Prostate gland (tissue), 2 donors: ENCODE results near the gene SERPINB7. TPM values are rescaled to one million over a fixed set of nuclear protein-coding genes. Genes with fewer than 3 reads are reported as not detected.

Experiments used
- DNase-seq: peaks from one replicate; pipeline ENCODE4 v3.0.0-alpha.2; 2019; ENCODE audit warnings: low spot score
- H3K27ac ChIP-seq, 2 donors: fragments of 200-600 bp; sonication (generic); 2 replicates each; pipeline ENCODE4 v1.5.1; 2017 to 2019
- H3K27me3 ChIP-seq: fragments of 200-600 bp; sonication (generic); replicated peaks from 2 replicates; pipeline ENCODE4 v1.5.1; 2019; ENCODE audit not compliant: insufficient read depth
- H3K36me3 ChIP-seq, 2 donors: fragments of 200-600 bp; sonication (generic); 1 replicate in 1 of 2; 2 replicates in 1 of 2; pipeline versions ENCODE4 v1.5.1 to v1.8.1; 2017 to 2019
- H3K4me1 ChIP-seq: fragments of 200-600 bp; sonication (generic); replicated peaks from 2 replicates; pipeline ENCODE4 v1.5.1; 2019
- H3K4me3 ChIP-seq, 2 donors: fragments of 200-600 bp; sonication (generic); 2 replicates each; pipeline ENCODE4 v1.5.1; 2017 to 2019
- H3K9me3 ChIP-seq: fragments of 200-600 bp; sonication (generic); 2 replicates; pipeline ENCODE4 v1.5.1; 2017
- POLR2A ChIP-seq: fragments of 450-650 bp; IDR thresholded peaks from one replicate; pipeline ENCODE4 v1.6.1; 2016; ENCODE audit warnings: antibody characterized with exemption, mild to moderate bottlenecking
- POLR2AphosphoS5 ChIP-seq: sonication (generic); formaldehyde crosslinking; IDR thresholded peaks from one replicate; pipeline ENCODE4 v1.6.1; 2017; ENCODE audit warnings: antibody characterized with exemption
- WGBS: methylation state at CpG from one replicate; pipeline ENCODE4 v1.1.5; 2018; 5-methylcytosine and 5-hydroxymethylcytosine counted together
- intact Hi-C: fragments of 100-400 bp; cut with DNase I; formaldehyde crosslinking; loops from one replicate; pipeline ENCODE4 v1.14.2; 2022
- total RNA-seq, 2 donors: library from RNA; depleted of rRNA; stranded (reverse); fragments of >200 nt; gene quantifications; one replicate each; pipeline ENCODE4 v1.1.0, GENCODE V29; 2016
- TF ChIP-seq, protein P1 (sequence below), 4 experiments: fragments of 200-600 bp in 2 of 4; fragments of 450-650 bp in 2 of 4; sonication (generic) in 2 of 4; IDR thresholded peaks; 1 replicate in 3 of 4; 2 replicates in 1 of 4; pipeline ENCODE4 v1.5.1; 2016 to 2019; ENCODE audit warnings: antibody characterized with exemption in 4 of 4, mild to moderate bottlenecking in 2 of 4, moderate library complexity in 2 of 4

The SERPINB7 gene
- total RNA-seq, 2 donors from 2014 or later: 0.97 TPM; not detected in 1

DNA sequence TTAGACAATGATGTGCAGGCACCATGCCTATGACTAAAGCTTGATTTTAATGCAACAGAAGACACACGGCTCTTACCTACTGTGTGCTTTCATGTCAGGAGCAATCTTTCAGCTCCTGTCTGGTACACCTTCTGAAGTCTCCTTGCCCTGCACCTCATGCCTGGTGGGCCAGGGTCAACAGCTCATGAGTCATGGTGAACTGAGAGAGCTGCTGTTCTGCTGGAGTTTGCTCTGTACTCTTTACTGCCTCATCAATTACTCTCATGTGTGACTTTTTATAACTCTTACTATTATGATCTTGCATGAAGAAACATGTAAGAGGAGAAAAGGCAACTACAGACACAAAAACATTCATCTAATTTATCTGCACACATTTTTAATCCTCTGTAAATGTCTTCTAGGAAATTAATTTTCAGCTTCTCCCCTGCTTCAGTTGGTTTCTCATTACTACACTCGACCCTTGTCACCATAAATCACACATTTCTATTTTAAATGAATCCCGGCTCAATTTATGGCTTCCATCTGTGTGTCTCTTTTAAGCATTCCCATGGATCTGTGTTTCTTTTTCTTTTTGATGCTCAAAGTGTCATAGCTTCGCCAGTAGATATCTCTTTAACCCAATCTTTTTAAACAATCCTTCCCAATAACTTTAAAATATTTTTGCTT, 9.7 kb downstream of the SERPINB7 start:
- Histone ChIP-seq H3K27me3 (no peaks in the 10 kb centered on the region), H3K27ac (no peak overlapping the region), H3K9me3 (no peaks in the 10 kb centered on the region), H3K4me3 (no peak overlapping the region), H3K36me3 (no peaks in the 10 kb centered on the region), H3K4me1 (no peaks in the 10 kb centered on the region)
- TF ChIP-seq POLR2AphosphoS5: no peak
- no peak for TF ChIP-seq POLR2A
- TF ChIP-seq, protein P1, sequence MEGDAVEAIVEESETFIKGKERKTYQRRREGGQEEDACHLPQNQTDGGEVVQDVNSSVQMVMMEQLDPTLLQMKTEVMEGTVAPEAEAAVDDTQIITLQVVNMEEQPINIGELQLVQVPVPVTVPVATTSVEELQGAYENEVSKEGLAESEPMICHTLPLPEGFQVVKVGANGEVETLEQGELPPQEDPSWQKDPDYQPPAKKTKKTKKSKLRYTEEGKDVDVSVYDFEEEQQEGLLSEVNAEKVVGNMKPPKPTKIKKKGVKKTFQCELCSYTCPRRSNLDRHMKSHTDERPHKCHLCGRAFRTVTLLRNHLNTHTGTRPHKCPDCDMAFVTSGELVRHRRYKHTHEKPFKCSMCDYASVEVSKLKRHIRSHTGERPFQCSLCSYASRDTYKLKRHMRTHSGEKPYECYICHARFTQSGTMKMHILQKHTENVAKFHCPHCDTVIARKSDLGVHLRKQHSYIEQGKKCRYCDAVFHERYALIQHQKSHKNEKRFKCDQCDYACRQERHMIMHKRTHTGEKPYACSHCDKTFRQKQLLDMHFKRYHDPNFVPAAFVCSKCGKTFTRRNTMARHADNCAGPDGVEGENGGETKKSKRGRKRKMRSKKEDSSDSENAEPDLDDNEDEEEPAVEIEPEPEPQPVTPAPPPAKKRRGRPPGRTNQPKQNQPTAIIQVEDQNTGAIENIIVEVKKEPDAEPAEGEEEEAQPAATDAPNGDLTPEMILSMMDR (IDR thresholded peaks at IDR 0.05): no peak
- 19% methylated on average over 4 of the region's 4 CpGs for WGBS
- no peak for DNase-seq
- intact Hi-C loops: no loop called here

DNA sequence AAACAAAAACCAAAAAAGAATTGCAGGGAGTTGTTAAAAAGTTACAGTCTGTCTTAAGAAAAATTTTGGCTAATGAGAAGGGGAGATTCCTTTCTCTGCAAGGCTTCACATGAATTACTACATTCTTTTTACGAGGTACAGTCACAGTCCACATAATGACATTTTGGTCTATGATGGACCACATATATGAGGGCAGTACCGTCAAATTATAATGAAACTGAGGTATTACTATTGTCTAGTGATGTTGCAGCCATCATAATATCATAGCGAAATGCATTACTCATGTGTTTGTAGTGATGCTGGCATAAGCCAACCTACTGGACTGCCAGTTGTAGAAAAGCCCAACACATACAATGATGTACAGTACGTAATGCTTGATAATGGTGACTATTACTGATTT, 12.5 kb downstream of the SERPINB7 start:
- no peaks in the 10 kb centered on the region for H3K27me3 ChIP-seq
- WGBS: 70% methylated on average over 4 of the region's 4 CpGs
- no peak for DNase-seq
- intact Hi-C loops: no loop called here
- TF ChIP-seq, protein P1 (IDR thresholded peaks at IDR 0.05): no peak
- TF ChIP-seq POLR2A: no peak
- TF ChIP-seq POLR2AphosphoS5: no peak
- H3K4me3 ChIP-seq: no peak overlapping the region
- no peak overlapping the region for H3K27ac ChIP-seq
- no peaks in the 10 kb centered on the region for H3K36me3 ChIP-seq
- no peaks in the 10 kb centered on the region for H3K9me3 ChIP-seq
- no peaks in the 10 kb centered on the region for H3K4me1 ChIP-seq

DNA sequence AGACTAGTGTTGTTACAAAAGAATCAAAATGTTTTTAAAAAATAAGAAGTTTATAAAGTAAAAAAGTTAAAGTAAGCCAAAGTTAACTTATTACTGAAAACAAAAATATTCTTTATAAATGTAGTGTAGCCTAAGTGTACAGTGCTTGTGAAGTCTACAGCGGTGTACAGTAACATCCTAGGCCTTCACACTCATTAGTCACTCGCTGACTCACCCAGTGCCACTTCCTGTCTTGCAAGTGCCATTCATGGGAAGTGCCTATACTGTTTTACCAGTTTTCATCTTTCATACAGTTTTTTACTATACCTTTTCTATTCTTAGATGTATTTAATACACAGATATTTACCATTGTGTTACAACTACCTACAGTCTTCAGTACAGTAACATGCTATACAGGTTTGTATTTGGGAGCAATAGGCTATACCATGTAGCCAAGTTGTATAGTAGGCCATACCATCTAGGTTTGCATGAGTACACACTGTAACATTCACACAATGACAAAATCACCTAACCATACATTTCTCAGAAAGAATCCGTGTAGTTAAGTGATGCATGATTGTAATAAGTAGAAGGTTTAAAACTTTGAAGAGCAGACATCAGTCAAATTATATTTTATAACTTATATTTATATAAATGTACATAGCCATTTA, 13.4 kb downstream of the SERPINB7 start:
- no peaks in the 10 kb centered on the region for H3K9me3 ChIP-seq
- no peak for DNase-seq
- H3K27me3 ChIP-seq: no peaks in the 10 kb centered on the region
- TF ChIP-seq POLR2A (no peak), POLR2AphosphoS5 (no peak)
- H3K4me1 ChIP-seq: no peaks in the 10 kb centered on the region
- H3K36me3 ChIP-seq: no peaks in the 10 kb centered on the region
- no peak overlapping the region for H3K4me3 ChIP-seq
- intact Hi-C loops: no loop called here
- 77% methylated on average over 3 of the region's 3 CpGs for WGBS
- no peak overlapping the region for H3K27ac ChIP-seq

DNA sequence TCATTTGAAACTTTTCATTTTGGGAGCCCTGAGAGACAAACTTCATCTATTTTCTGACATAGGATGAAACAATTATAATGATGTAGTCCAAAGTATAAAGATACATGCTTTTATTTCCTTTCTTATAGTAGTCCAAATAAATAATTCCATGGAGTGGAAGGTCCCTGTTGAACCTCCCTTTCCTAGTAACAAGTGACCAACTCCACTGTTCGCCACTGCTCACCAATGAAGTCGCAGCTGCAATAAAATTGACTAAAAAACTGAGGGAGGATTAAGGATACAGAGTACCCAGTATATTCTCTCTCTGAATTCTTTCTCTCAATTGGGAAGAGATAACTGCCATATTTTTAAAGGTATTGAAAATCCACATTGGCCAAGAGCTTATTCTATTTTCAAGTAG, 14.1 kb downstream of the SERPINB7 start:
- no peak overlapping the region for H3K27ac ChIP-seq
- H3K36me3 ChIP-seq: no peaks in the 10 kb centered on the region
- no peaks in the 10 kb centered on the region for H3K9me3 ChIP-seq
- H3K4me1 ChIP-seq: no peaks in the 10 kb centered on the region
- H3K4me3 ChIP-seq: no peak overlapping the region
- no peaks in the 10 kb centered on the region for H3K27me3 ChIP-seq
- TF ChIP-seq POLR2AphosphoS5 (no peak), POLR2A (no peak)
- TF ChIP-seq, protein P1 (IDR thresholded peaks at IDR 0.05): no peak
- 94% methylated on average over 2 of the region's 2 CpGs for WGBS
- DNase-seq: no peak
- intact Hi-C loops: no loop called here

DNA sequence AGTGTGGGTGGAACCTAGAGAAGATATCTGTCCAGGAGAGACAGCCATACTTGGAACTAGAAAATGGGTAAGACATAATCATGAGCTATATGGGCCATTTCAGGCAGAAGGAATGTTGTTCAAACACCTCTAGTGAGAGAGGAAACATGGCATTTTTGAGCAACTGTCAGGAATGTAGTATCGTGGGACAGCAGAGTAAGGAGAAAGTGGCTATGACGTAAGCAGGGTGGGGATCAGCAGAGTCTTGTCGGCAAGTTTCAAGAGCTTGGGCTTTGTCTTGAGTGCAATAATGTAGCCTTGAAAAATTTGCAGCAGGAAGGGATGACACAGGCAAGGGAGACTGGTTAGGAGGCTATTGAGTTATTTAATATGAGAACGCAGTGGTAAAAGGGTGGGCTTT, 20.4 kb downstream of the SERPINB7 start:
- H3K27ac ChIP-seq: no peak overlapping the region
- DNase-seq: no peak
- intact Hi-C loops: no loop called here
- no peak overlapping the region for H3K4me3 ChIP-seq
- TF ChIP-seq POLR2AphosphoS5: no peak
- no peak for TF ChIP-seq POLR2A
- TF ChIP-seq, protein P1 (IDR thresholded peaks at IDR 0.05): no peak
- no peaks in the 10 kb centered on the region for H3K27me3 ChIP-seq
- H3K36me3 ChIP-seq: no peaks in the 10 kb centered on the region
- no peaks in the 10 kb centered on the region for H3K4me1 ChIP-seq
- WGBS: 75% methylated on average over 4 of the region's 4 CpGs
- no peaks in the 10 kb centered on the region for H3K9me3 ChIP-seq
